NCI-H1694 treated with DMSO at 0.1 percent for 48 hours (cell line): ENCODE results near the gene ADAMTS2.

Experiments used
- DNase-seq: peaks from one replicate; lab custom pipeline; 2025; lab: John Stamatoyannopoulos, UW

Gene ADAMTS2

DNA sequence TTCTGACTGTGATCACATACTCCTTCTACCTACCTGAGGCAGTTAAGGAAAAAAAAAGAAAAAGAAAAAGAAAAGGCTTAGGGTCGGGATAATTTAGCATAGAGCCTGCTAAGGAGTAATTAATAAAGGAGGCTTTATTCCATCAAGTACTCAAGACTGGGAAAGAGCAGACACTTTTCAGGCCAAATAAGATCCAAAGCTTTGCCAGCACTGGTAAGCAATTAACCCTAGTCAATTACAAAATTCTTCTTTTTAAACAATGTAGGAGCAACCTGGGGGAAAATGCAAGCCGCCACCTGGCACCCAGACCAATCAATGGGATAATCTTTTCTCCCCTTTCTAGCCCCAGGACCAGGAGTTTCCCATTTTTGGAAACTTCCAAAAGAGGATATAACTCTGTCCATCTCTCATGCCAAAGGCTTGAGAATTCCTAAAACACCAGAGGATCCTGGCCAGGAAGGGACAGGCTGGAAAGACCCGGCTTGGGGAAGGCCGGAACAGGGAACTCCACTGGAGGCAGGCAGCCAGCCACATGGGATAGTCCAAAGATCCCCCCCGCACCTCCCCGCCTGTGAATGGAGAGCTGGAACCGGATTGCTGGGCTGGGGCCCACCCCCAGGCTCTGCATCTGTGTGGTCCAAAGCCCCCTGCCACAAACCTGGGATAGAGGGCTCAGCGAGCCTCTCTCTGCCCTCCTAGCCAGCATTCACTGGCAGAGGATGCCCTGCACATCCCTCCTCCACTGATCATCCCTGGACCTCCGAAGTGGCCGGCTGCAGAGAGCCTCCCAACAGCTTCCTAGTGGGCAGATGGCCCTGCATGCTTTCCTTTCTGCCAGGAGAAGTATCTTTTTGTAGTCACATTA is 167.3 kb downstream of the ADAMTS2 start:
- no peak for DNase-seq

DNA sequence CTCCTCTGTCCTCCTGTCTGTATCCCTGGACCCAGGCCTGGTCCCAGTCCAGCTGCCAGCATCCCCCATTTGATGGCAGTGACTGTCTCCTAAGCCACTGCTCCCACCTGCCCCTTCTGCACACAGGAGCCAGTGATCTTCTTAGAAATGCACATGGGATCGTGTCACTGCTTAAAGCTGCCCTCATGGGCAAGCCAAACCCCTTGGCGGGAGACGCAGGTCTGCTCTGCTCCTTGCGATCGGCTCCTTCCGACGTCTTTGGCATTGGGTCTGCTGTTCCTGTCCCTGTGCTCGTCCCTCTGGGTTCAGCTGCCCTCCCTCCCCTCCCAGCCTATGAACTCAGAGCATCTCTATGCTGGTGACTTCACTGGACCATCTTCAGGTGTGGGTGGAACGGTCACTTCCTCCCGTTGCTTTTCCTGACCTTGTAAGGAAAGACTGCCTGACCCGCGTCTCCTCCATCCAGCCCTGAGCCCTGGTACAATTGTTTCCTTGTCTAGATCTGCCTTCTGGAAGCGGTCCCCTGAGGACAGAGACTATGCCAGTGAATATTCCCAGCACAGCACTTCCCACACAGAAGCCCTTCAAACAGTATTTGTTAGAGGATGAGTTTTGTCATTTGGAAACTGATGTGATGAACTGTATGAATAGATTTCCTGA is 168.6 kb downstream of the ADAMTS2 start:
- DNase-seq, result no peak

DNA sequence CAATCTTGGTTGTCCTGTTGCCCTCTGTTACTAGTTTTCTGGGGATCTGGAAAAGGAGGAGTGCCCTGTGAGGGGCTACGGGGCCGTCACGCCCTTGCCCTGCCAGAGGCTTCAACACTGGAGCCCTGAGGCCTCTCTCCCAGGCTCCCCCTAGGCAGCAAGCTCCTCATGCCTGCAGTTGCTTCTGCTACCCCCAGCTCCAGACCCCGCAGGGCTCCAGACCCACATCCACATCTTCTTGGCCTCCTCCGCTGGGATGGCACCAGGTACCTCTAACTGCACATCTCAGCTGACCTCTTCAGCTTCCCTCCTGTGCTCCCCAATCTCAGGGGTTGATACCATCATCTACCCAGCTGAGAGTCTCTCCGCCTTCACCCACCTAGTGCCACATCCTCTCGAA is 169.1 kb downstream of the ADAMTS2 start:
- no peak for DNase-seq

DNA sequence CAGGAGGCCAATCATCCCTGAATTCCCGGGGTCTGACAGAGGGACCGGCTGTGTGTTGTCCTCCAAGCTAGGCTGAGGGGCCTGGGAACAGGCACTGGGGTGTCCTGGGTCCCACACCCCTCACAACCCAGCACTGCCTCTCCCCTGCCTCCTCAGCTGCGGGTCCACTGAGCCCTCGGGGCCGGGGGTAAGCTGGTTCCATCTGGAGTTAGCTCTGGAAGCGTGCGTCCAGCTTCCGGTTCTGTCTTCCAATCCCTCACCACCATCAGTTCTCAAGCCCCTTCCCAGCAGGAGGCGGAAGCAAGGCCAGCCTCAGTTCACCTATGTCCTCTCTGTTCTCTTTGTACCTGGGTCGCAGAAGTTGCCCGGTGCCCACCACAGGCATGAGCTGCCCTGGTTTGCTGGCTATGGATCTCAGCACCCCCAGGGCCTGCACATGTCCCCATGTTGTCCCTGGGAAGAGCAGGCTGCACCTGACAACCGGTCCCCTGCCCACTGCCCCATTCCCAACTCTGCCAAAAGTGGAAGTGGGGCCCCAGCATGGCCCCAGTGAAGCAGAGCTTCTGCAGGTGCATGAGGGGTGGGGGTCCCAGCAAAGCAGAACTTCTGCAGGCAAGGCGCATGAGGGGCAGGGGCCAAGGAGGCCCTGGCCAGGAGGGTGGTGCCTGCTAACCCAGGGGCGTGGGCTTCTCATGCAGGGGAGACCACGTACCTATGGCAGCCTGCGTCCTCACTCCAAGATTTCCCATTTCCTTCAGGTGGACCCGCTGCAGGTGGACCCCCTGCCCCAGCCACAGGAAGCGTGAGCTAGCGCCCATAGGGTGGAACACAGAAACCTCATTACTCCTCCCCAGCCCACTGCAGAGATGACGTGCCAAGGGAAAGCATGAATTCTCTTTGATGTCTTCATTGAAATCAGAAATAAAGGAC is 173.2 kb downstream of the ADAMTS2 start:
- DNase-seq, result no peak

DNA sequence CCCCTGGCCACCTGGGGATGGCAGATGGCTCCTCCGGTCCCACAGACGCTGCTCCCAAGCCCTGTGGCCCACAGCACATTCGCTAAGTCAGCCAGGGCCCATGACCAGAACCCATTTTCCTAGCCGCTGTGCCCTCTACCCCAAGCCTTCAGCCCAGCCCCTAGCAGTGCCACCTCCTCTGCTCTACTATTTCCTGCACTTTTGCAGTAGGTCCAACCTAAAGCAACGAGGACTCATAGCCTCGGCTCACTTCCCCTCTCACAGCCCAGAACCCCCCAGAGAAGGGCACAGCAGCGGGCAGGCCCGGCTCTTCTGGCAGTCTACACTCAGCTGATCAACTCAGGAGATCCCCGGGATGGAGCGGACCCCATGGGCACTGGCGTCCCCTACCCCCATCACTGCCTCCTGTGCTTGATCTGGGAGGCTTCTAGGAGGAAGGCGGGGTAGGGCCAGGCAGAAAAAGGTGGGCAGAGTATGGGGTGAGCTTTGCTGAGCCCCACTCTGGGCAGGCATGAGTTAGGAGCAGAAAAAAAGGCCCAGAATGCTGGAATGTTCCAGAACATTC is 173.9 kb downstream of the ADAMTS2 start:
- no peak for DNase-seq

DNA sequence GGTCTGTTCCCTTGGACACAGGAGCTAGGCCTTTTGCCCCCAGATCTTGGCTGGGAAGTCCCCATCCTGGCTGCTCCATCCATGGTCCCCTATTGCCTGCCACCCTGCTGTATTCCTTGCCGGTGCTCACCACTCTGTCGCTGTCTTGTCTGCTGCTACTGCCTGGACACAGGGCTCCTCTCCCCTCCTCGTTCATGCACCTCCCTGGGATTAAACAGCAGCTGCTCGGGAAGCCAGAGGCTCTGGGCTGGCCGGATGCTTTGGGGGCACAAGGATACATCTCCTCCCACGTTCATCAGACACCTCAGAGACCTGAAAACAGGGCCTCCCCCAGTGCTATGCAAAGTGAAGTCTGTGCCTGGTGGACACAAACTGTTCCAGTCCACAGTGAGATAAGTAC is 174.7 kb downstream of the ADAMTS2 start:
- no peak for DNase-seq

DNA sequence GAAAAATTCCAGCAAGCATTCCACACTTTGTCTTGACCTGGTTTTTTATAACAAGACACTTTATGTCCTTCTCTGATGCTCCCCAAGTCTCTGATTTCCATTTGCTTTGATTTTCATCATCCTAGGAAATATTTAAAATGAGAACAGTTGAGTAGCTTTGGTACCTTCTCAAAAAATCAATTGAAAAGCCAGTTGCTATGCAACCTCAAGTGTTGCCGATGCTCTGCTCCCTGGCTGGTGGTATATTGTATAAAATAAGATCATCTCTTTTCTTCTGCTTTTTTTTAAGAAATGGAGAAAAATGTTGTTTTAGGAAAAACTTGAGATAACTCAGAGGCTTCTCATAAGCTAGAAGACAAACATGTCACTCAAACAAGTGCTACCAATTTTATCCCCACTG is 175.4 kb downstream of the ADAMTS2 start:
- DNase-seq, result no peak

DNA sequence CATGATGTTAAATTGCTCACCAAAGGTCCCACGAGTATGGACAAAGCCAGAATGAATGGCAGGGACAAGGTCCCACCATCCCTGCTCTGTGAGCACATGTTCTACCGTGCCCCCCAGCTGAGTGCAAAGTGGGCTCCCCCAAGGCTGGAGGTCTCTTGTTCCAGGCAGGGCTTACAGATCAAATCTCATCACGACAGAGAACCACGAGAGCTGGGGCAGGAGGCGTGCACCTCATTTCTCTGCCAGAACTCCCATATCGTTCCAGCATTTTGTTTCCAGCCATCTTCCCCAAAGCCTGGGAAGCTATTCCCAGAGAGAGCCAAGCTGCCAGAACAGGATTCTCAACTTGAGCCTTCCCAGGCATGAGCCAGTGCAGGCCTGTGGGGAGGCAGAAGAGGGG is 176.6 kb downstream of the ADAMTS2 start:
- no peak for DNase-seq

DNA sequence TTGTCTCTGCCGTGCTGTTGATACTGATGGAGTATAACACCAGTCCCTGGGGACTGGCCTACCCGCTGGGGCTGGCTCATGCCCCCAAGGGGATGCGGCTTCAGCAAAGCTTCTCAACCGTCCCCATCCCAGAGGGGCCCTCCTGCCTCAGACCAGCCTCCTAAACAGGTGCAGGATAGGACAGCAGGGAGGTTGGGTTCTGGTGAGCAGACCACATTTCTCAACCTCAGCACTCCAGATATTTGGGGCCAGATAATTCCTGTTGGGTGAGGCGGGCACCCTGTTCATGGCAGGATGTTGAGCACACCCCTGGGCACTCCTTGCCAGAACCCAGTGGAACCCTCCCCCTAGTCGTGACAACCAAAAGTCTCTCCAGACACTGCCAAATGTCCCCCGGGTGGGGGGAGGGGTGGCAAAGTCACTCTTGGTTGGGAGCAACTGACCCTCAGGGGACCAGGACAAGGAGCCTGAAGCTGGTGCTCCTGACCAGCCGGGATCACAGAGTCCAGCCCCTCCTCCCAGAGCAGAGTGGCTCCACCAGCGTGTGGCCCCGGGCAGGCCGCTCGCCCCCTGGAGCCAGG is 177.3 kb downstream of the ADAMTS2 start:
- DNase-seq, result no peak

DNA sequence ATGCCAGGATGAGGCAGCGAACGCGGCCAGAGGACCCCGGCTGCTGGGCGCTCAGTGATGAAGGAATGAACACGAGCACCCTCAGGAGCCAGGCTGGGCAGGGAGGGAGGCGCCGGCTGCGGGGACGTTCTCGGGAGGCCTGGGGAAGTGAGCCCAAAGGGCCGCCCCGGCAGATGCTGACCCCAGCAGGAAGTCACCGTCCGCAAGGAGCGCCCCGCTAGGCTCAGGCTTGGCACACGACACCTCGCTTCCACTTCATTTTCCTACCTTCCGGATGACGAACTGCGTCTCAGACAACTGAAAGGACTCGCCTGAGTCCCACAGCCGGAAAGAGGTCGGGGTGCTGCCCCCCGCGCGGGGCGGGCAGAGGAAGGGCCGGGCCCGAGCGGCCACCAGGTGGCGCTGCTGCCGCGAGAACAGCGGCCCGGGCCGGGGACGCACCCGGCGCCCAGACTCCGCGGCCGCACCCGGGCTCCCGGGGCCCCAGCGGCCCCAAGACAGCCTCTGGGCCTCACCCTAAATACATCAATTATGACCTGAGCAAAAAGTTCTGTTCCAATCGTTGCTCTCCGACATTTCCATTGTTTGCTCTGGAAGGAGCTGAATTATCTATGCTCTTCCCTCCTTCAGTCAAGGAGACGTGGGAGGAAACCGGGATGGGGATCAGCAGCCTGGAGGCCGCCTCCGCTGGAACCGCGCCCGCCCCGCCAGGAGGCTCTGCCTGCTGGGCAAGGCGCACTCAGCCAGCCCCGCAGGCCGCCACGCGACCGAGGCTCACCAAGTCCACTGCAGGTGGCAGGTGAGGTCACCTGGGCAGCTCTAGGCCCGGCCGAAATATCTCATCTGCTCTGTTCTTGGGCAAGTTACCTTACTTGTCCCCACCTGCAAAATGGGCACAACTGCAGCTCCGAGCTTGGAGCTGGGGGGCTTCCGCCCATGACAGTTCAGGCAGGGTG is 178.1 kb downstream of the ADAMTS2 start:
- no peak for DNase-seq

DNA sequence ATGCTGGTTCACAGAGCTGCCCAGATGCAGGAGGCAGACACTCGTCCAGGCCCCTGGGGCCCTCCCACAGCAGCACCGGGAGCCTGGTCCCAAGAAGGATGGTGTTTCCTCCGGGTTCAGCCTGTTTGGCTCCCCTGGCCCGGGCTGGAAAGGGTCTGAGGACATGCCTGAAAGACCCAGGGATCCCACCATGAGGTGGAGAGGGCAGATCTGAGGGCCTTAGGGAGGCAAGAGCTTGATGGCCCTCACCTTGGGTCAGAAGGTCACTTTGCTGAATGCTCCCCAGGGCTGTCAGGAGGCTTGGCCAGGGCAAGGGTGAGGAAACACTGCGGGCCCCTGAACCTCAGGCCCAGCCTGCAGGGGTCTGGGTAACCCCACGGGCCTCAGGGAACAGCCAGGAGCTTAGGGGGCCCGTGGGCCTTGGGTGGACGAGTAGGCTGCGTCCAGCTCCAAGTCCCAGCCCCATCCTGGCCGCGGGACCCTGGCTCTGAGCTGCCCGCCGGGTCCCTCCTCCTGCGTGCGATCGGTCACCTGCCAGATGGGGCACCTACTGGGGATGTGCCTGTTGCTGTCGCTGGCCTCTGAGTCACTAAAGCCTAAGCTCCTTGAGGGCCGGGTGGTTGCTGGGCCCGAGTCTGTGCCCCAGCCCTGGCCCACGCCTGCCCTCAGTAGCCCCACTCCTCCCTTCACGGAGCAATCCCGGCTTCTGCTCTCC is 178.9 kb downstream of the ADAMTS2 start:
- DNase-seq, result no peak

DNA sequence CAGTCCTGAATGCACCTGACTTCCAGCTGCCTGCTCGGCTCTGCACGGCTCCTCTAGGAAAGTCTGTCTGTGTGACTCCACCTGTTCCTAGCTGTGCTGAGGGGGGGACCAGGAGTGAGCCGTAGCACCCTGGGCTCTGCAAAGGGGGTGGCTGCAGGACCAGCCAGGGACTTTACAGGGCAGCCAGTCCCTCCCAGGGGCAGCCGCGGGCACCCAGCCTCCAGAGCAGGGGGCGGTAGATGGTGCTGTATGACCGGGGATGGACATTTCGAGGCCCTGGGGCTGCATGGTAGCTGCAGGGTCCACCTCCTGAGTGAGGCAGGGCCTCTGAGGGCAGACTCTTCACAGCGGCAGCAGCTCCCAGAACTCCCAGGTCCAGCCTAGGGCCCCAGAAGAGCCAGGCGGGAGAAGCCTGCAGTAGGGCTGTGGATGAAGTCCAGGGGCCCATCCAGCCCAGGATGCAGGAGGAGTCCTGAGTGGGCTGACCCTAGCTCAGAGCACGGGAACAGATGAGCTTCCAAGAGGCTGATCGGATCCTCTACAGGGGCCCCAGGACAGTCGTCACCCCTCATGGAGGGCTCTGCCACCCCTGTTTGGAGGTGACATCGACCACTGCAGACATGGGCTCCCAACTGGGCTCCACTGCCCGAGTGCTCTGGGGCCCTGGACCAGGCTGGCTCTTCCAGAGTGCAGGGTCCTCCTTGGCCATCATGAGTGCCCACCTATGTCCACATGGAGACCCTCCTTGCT is 179.7 kb downstream of the ADAMTS2 start:
- no peak for DNase-seq

DNA sequence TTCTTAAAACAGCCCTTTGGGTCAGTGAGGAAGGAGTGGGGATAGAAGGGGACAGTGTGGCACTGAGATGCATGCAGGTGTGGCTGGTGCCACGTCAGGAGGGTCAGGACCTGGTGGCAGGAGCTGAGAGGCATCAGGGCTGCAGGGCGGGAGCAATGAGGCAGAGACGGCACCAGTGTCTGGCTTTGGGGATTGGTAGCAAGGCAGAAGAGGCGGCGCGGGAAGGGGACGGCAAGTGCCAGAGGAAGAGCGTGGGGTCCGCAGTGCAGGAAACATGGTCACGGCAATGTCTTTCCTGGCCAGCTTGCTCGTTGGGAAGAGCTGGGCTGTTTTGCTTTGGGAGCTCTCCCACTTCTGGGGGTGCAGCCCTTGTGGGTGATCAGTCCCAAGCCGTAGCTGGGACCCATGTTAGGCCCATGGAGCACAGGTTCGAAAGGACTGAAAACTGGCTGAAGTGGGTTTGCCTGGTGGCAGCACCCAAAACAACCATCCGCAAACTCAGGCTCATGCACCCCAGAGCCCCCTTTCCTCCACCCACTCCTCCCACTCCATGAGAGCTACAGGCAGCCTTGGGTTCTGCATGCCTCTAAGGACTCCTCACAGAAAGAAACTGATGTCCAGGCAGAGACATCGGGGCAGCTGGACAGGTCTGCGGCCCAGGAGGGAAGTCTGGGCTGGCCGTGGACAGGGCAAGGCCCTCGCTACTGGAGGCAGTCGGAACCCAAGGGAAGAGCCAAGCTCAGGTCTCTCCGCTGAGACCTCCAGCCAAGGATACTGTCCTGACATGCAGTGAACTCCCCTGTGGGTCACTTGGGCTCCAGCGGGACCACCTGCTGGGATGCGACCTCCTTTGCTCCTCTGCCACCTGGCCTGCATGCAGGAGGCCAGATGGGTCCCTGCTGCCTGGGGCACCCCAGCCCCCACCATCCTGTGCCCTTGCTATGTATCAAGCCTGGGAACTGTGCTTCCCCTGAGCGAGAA is 180.6 kb downstream of the ADAMTS2 start:
- DNase-seq, result no peak

DNA sequence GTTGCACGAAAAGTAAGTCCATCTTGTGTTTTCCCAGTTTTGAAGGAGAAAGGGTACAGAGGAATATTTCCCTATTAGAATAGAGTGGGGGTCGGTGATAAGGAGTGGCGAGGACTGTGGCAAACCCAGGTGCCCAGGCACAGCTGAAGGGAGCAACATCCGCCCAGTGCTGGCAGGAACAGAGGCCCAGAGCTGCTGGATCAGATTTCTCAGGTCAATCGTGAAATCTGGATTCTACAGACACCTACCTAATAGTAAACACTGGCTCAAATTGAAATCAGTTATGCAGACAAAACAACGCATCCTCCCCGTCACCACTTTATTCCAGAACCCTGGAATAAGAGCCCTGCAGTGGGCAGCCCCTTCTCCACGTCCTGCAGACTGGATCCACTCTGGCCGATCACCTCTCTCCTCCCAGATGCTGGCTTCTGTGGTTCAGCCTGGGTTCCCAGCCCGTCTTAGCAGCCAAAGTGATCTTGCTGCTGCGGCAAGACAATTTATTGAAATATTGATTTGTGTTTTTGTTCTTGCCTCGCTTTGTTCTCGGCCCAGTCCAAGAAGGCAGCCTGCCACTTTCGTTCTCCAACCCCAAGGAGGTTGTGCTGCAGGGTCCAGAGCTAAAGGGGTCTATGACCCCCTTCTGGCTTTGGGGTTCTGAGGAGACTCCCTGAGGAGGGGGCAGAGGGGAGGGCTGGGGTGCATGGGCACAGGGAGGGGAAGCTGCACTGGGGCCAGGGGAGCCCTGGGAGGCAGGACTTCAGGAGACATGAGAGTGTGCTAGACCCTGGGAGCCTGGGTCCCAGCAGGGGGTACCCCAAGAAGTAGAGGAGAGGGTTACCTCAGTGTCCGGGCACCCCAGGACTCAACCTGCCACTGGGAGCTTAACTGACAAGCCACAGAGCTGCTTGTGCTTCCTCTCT is 181.8 kb downstream of the ADAMTS2 start:
- DNase-seq, result no peak

DNA sequence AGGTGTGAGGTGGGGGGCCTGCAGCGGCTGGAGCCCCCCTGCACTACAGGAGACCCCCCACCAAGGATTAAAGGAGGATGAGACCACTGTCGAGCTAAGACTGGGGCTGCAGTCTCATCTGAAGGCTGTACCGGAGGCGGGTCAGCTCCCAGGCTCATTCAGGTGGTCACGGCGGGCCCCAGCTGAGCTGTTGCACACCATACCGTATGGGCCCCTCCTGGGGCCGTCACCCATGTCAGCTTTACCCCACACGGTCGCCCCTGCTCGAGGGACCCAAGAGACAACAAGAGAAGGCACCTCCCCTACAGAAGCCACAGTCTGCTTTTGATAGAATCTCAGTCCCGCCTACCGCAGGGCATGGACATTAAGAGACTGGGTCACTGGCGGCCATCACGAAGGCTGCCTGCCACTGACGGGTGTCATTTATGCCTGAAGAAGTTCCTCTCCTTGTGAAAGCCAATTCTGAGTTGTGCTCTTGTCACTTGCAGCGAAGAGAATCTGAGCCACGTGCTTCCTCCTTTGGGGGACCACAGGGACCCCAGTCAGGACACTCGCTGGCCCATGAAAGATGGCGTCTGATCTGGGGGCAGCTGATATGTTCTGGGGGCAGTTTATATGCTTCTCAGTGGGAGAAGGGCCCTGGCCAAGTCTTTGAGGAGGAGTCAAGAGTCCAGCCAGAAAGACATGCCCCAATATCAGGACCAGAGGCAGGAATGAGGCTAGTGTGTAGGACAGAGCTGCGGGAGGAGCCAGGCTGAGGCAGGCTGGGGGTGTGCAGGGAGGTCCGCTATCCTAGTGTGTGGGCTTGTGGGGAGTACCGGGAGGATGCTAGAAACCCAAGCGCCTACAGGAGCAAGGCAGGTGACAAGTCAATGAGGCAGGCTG is 182.7 kb downstream of the ADAMTS2 start:
- no peak for DNase-seq

DNA sequence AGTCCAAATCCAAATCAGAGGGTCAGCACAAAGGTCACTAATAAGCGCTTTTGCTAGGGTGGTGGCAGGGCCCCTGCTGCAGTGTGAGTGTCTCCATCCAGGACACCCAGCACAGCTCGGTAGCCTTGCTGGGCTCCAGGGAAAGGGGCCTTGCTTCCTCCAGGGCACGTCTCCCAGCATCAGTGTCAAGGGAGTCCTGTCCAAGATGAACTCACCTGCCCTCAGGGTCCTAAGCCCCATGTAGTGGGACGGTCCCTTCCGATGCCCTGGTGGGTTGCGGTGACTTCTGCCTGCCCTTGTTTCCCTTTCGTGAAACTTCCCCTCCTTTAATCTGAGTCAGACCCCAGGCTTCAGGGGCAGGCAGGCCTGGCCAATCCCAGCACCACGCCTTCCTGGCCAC is 183.4 kb downstream of the ADAMTS2 start:
- no peak for DNase-seq
